ENCODE measurements around the gene WDR37.
"Not testable (repeated sequence)": the region's sequence is repeated elsewhere in the genome, so short reads cannot be mapped to it uniquely, and the experiment has no call there.

WDR37 gene, protein sequence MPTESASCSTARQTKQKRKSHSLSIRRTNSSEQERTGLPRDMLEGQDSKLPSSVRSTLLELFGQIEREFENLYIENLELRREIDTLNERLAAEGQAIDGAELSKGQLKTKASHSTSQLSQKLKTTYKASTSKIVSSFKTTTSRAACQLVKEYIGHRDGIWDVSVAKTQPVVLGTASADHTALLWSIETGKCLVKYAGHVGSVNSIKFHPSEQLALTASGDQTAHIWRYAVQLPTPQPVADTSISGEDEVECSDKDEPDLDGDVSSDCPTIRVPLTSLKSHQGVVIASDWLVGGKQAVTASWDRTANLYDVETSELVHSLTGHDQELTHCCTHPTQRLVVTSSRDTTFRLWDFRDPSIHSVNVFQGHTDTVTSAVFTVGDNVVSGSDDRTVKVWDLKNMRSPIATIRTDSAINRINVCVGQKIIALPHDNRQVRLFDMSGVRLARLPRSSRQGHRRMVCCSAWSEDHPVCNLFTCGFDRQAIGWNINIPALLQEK

DNA sequence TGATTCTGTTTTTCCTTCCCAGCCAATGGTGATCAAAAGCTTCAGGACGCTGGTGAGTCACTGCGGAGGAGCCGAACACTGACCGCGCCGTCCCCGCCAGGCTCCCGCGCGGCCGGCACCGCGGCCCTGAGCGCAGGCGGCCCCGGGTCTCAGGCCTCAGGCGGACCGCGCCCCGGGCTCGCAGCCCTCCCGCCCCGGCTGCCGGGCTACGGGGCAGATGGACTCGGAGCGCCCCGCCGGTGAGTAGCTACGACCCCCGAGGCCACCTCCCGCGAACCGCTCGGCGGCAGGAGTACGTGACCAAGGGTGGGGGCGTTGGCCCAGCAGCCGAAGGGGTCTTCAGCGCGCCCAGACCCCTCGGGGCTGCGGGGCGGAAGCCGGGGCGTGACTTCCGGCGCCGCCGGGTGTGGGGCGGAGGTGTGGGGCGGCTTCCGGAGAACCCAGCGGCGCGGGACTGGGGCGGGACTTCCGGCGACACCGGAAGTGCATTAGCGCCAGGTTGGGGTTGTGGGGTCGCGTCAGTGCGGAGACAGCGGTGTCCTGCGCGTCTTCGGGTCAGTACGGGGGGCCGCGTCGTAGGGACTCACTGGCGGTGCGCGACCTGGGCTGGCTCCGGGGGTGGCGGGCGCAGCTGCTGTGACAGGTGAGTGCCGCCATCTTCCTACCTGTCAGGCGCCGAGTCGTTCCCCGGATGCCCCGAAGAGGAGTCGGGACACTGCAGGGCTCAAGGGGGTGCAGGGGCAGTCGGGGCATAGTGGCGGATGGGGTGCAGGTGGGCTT, at the start of gene WDR37:
WDR37 (plus strand) TSS at position 60 of the 780 bp plus-strand sequence. CDS start 15,771 bp downstream, outside the sequence.
- no peak for DNase-seq (ENCODE audit: low read depth, low spot score)

DNA sequence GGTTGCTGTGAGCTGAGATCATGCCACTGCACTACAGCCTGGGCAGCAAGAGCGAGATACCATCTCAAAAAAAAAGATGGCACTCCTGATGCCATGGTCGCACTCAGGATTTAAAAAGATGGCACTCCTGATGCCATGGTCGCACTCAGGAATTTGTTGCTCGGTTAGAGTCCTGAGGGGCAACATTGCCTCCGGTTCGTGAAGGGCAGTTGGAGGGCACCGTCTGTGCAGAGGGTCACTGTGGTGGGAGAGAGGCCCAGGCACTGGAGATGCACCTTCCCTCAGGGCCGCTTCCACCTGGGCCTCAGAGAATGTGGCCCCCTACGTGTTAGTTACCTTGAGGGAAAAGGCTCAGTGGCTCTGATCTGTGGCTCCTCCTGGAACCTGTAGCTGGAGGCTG, 49.6 kb upstream of the WDR37 start:
- DNase-seq (ENCODE audit: low read depth, low spot score): no peak

DNA sequence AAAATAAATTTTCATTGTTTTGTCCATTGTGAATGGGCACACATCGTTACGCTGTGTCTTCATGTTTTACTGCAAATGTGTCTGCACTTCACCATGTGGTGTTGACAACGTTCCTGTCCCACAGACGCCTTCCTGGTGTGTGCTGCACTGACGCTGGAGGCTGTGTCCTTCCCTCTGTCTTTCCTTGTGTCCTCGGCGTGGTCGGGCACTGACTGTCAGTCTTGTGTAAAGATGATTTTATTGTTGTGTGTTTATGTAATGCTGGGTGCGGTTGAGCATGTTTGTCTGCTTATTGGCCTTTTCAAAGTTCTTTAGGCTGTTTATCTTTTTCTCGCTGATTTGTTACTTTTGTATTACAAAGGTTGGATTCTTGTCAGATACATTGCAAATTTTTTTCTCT, 48.6 kb upstream of the WDR37 start:
- no peak for DNase-seq (ENCODE audit: low read depth, low spot score)

DNA sequence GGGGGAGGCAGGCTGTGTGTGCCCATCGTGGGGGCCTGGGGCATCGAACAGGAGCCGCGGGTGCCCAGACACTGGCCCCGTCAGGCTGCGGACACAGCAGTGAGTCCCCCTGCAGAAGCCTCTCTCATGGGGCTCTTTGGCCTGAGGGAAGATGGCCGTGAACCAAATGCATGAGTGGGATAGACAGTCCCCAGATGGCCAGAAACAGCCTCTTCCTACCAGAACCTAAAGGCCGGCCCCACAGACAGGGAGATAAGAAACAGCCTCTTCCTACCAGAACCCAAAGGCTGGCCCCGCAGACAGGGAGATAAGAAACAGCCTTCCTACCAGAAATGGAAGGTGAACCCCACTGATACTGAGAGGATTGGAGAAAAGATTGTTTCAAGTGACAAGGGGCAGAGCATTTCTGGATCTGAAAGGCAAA, 47.1 kb upstream of the WDR37 start:
- no peak for DNase-seq (ENCODE audit: low read depth, low spot score)

DNA sequence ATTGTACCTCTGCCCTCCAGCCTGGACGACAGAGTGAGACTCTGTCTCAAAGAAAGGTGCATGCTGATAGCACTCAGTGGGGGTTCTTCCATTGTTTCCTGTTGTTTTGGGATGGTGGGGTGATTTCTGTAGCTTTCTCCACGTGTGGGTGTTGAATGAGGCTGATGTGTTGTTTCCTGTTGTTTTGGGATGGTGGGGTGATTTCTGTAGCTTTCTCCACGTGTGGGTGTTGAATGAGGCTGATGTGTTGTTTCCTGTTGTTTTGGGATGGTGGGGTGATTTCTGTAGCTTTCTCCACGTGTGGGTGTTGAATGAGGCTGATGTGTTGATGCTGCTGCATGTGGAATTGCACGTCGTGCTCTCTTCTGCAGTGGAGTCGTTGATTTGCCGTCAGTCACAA, 46.2 kb upstream of the WDR37 start:
- not testable (repeated sequence) for DNase-seq (ENCODE audit: low read depth, low spot score)

DNA sequence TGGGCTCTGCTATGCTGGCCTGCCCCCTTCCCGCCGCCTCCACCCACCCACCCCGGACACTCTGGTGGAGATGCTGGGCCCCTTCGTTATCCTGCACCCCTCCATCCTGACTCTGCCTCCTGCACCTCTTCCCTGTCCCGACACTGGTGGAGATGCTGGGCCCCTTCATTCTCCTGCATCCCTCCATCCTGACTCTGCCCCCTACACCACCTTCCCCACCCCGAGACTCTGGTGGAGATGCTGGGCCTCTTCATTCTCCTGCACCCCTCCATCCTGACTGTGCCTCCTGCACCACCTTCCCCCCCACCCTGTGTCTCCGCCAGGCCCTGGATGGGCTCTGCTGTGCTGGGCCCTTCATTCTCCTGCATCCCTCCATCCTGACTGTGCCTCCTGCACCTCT, 45.5 kb upstream of the WDR37 start:
- DNase-seq (ENCODE audit: low read depth, low spot score): no peak

DNA sequence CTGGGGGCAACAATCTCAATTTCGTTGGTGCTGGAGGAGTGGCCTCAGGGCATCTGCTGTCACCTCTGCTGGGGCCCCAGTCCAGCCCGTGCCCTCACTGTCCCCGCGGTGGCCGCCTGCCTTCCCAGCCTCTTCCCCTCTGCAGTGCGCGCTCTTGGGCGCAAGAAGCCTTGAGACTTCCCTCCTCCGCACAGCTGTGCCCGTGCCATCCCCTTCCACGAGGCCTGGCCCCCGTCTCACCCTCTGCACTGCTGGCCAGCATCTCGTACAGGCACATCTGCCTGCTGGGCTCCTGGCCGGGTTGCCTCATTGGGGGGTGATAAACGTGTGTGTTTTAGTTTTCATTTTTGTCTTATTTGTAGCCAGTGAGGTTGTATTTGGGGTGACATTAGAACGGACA, 44.5 kb upstream of the WDR37 start:
- DNase-seq (ENCODE audit: low read depth, low spot score): no peak

DNA sequence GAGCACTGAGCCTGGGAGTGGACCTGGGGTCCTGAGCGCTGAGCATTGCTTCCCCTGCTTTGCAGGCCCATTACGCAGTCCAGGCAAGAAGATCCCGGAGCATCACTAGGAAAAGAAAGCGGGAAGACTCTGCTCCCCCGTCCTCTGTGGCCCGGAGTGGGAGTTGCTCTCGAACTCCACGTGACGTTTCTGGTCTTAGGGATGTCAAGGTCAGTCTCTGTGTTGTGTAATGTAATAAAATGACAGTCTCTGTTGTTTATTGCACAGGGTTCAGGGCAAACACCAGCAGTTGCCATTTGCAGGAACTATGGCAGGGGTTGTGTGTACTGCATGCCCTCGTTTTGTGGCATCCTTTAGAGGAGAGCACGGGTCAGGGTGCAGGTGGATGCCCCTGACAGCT, 40.5 kb upstream of the WDR37 start:
- DNase-seq (ENCODE audit: low read depth, low spot score): no peak

DNA sequence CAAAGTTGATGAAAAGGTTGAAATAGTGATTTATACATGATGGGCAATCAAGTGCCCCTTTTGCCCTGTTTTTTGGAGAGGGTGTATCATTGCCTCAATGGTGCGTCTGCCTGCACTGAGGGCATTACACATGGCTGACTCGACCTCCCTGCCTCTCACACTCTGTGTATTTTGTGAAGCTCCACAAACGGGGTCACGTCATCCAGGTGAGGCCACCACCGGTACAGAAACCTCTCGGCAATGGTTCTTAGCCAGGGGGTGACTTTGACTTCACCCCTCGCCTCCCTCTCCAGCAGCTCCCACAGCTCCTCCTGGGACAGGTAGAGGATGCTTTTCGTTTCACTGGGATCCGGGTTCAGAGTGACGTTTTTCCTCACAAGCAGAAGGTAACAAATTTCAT, 36.8 kb upstream of the WDR37 start:
- DNase-seq (ENCODE audit: low read depth, low spot score): no peak

DNA sequence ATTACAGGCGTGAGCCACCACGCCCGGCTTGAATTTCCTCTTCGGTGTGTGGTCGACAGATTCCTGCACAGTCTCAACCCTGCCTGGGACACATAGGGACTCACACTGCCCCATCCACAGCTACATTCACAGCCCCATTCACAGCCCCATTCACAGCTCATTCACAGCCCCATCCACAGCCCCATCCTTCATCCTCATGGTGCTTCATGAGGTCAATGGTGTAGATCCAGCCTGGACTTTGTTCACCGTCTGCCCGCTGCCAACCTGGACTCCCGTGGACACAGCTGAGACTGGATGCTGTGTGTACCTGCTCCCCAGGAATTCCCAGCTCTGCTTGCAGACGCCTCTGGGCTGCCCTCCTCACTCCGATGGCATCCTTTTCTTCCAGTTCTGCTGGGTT, 35.7 kb upstream of the WDR37 start:
- DNase-seq (ENCODE audit: low read depth, low spot score): no peak

DNA sequence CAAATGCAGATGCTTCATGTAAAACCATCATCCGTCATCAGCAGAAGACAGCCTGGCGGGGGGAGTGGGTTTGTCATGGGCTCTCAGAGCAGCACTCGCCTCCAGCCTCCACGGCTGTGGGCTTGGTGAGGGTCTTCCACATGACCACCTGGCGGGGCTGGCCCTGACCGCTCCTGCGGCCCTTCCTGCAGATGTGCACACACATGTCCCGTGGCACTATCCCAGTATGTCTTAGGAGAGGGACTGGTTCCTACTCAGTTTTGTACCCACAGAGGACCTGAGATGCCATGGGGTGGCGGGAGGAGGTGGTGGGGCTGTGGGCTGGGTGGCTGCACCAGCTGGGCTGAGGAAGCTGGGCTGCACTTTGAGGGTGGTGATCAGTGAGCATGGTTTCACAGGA, 35.2 kb upstream of the WDR37 start:
- DNase-seq (ENCODE audit: low read depth, low spot score): no peak

DNA sequence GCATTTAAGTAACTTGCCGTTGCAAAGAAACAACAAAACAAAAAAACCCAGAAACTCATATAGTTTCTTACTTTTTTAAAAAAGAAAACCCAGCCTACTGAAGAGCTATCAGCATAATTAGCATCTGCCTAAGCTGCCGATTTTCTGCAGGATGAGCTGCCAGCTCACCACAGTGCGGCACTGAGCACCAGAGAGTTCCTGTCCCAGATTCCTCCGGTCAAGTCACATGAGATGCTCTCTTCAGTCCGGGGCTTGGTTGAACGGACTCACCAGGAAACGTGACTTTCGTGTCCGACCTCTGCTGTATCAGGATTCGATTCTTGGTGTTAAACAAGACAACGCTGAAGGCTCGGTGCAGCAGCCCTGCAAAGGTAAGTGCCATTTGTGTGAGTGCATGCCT, 33.8 kb upstream of the WDR37 start:
- no peak for DNase-seq (ENCODE audit: low read depth, low spot score)

DNA sequence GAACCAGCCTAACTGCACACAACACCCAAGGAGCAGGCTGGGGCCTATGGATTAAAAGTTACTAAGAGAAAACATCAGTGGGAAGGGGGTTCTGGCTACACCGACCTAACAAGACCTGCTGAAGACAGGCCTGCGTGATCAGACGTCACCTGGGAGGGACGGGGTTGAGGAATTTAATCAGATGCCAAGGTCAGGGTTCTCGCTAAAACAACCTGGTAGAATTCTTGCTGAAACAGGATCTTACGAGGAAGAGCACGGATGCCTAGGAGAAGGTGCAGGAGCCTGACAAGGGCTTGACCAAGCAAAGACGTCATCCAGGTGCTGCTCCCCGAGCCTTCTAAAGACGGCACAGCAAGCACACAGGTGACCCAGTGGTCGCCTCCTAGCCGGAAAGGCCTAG, 32.1 kb upstream of the WDR37 start:
- DNase-seq (ENCODE audit: low read depth, low spot score): no peak

DNA sequence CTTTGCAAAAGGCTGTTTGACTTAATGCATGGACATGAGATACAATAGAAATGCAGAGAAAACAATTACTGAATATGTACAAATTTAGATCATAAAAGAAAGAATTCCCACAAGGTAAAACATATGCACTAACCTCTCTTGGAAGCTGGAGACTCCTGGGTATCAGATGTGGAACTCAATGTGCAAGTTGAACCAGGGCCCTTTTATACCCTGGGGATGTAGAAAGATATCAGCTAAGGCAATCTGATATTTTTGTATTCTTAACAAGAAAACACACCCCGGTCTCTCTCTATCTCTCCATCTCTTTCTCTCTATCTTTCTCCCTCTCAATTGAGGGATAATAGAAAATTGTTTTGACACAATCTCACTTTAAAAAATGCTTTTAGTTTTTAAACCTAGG, 30.5 kb upstream of the WDR37 start, which contains the start of gene IDI2:
IDI2 (minus strand) TSS at position 177 of the 400 bp plus-strand sequence. CDS start 1,136 bp downstream, outside the sequence.
- no peak for DNase-seq (ENCODE audit: low read depth, low spot score)

DNA sequence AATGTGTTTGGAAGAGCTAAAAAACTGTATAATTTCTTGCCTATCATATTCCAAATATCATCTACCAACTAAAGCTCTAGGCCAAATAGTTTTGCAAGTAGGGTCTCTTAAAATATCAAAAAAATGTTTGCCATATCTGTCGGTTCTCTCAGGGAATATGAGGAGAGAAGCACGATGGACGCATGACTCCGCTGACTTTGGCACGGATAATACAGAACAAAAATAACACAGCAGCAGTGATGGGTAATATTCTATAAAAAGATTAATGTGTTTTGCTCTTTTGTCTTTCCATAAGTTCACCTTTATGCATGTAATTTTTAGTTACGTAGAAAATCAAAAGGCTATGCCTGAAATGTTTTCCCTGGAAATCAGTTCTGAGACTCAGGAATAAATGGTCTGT, 29.6 kb upstream of the WDR37 start:
- DNase-seq (ENCODE audit: low read depth, low spot score): no peak

DNA sequence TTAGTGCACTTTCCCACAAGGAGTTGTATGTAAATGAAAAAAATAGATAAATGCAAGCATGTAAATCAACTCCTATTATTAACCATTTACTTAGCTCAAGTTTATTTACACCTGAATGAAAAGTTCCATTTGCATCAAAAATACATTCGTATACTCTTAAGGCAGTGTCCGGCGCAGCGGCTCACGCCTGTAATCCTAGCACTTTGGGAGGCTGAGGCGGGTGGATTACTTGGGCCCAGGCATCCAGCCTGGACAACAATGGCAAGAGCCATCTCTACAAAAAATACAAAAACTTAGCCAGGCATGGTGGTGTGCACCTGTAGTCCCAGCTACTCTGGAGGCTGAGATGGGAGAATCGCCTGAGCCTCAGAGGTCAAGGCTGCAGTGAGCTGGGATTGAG, 26.3 kb upstream of the WDR37 start:
- no peak for DNase-seq (ENCODE audit: low read depth, low spot score)

DNA sequence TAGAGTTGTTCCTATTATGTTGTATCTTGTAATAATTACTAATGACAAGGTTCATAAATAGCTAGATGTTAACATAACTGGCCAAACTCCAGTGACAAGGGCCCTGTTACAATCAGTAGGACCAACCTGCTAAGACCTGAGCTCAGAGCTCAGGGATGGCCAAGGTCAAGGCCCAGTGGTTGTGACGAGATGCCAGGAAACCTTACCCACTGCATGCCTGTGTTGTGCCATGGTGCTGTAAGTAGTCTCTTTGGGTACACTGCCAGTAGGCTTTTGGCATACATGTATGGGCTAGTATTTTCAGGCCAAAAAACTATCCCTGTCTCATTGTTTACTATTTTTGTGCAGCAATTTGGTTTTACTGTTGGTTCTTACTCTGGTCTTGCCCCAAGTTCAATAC, 22.6 kb upstream of the WDR37 start:
- DNase-seq (ENCODE audit: low read depth, low spot score): no peak

DNA sequence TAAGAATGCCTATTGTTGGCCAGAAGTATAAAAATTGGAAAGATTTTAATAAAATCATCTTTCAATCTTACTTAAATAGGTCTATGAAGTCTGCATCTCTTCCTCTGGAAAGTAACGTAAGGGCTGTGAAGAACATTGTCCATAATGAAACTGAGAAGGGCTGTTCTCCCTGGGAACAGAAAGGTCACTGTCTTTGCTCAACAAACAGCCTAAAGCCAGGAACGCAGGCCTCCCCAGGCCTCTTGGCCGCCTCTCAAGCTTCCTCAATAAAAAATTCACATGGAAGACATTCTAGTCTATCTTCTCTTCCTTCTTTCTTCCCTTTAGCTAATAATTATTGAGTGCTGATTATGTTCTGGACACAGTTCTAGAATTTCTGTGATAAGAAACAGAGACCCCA, 21.4 kb upstream of the WDR37 start:
- no peak for DNase-seq (ENCODE audit: low read depth, low spot score)

DNA sequence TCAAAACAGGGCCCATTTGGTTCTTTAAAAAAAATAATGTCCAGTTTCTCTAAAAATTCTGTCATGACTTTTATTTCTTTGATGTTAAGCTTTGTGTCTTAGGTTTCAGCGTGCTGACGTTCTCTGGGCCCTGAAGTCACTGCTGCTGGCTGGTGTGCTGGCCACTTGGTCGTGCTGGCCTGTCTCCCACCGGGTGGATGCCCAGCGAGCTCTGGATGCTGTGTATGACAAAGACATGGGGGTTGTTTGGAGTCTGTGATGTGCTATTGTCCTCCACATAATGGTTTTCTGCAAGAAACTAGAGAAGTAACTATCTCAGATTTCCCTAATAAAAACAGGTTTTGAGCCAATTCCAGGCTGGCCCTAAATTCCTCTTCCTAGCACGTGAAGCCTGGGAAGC, 21.0 kb upstream of the WDR37 start:
- DNase-seq (ENCODE audit: low read depth, low spot score): no peak

DNA sequence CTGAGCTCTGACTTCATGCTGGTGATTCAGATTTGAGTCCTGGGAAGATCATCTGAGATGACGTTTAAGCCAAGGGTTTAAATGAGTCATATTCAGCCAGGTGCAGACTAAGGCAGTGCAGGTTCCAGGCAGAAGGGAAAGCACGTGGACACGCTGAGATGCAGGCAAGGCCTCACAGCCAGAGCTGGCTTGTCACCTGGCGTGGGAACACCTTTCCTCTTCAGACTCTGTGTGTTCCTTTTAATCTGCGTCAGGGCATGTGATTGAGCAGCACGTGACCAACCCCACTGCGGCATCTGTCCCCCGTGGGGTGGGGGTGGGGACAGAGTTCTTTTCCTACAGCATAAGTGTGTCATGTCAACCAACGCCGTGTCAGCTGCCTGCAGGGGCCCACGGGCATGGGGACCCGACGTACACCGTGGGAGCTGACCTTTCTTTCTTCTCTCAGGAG, 19.8 kb upstream of the WDR37 start:
- DNase-seq (ENCODE audit: low read depth, low spot score): no peak

DNA sequence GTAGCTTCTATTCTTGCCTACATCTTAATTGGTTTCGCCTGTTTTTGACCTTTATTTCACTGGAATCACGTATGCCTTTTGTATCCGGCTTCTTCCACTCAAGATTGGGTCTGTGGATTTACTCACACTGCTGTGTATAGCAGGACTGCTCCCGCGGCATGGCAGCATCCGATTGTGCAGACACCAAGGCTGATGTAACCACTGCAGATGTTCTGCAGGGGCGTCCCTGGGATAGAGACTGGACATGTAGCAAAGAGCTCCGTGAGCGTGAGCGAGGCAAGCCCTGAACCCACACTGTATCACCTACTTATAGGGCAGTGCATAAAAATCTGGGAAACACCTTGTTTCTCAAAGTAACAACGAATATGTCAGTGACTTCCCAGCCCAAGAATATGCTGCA, 19.1 kb upstream of the WDR37 start:
- DNase-seq (ENCODE audit: low read depth, low spot score): no peak

DNA sequence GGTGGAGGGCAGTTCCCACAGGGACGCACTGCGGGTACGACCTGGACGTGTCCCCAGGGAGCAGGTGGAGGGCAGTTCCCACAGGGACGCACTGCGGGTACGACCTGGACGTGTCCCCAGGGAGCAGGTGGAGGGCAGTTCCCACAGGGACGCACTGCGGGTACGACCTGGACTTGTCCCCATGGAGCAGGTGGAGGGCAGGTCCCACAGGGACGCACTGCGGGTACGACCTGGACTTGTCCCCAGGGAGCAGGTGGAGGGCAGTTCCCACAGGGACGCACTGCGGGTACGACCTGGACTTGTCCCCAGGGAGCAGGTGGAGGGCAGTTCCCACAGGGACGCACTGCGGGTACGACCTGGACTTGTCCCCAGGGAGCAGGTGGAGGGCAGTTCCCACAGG, 17.4 kb upstream of the WDR37 start:
- DNase-seq (ENCODE audit: low read depth, low spot score): not testable (repeated sequence)

DNA sequence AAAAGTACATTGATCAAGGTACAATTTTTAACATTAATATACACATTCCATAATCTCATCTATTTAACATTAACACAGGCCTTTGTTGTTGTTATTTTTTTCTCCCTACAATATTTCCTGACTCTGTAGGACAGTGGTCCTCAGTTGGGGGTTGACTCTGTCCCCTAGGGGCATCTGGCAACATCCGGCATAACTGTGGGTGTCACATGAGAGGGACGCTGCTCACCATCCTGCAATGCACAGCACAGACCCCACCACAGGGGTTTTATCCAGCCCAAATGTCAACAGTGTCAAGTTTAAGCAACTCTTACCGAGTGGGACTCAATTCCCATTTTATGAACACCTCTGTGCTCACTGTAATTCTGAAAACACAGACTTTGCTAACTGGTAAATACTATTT, 16.1 kb upstream of the WDR37 start:
- DNase-seq (ENCODE audit: low read depth, low spot score): no peak
